IMR-90 (cell line): ENCODE results near the gene NT5M. TPM values are rescaled to one million over a fixed set of nuclear protein-coding genes. Genes with fewer than 3 reads are reported as not detected.

Experiments
- ATAC-seq: fragments of 200-7000 bp; cut with Tn5 transposase; 2 replicates; pipeline ENCODE4 v1.9.1; 2020; ENCODE audit warnings: low read depth, mild to moderate bottlenecking, moderate library complexity
- BruUV-seq: library from RNA; stranded (reverse); fragments of 400-500 nt; replicated peaks from 2 replicates; lab custom pipeline; 2021; lab: Mats Ljungman, UMichigan
- CTCF ChIA-PET: fragments of 300-600 bp; formaldehyde crosslinking; extraction: SDS; loops from one replicate; lab custom pipeline; 2021; ENCODE audit warnings: antibody characterized with exemption; lab: Yijun Ruan, JAX
- POLR2A ChIA-PET: fragments of 300-600 bp; sonication (Branson Sonifier 250); formaldehyde crosslinking; loops from one replicate; lab custom pipeline; 2022; ENCODE audit warnings: antibody characterized with exemption; ENCODE audit not compliant: unreplicated experiment; lab: Charles Lee
- DNase-seq: peaks from one replicate; pipeline ENCODE4 v3.0.0; 2013
- H2AFZ ChIP-seq: replicated peaks from 2 replicates; pipeline ENCODE3; 2013; ENCODE audit warnings: low read length, mild to moderate bottlenecking; ENCODE audit not compliant: poor library complexity
- H2AK5ac ChIP-seq: 2 replicates; pipeline ENCODE4 v1.6.1; 2013; ENCODE audit warnings: low read depth, low read length, inconsistent platforms
- H2AK9ac ChIP-seq: replicated peaks from 2 replicates; pipeline ENCODE3; 2013; ENCODE audit warnings: mild to moderate bottlenecking, low read depth, low read length, moderate library complexity; ENCODE audit not compliant: poor library complexity
- H2BK120ac ChIP-seq: 2 replicates; pipeline ENCODE4 v1.6.1; 2013; ENCODE audit warnings: low read depth, low read length, inconsistent platforms
- H2BK15ac ChIP-seq: 3 replicates; pipeline ENCODE4 v1.6.1; 2013; ENCODE audit warnings: low read depth, low read length, inconsistent platforms
- H2BK20ac ChIP-seq: 2 replicates; pipeline ENCODE4 v1.6.1; 2013; ENCODE audit warnings: low read depth, mild to moderate bottlenecking, inconsistent platforms, low read length, moderate library complexity
- H2BK5ac ChIP-seq: 2 replicates; pipeline ENCODE4 v1.6.1; 2013; ENCODE audit warnings: mild to moderate bottlenecking, low read depth, low read length, inconsistent platforms; ENCODE audit not compliant: poor library complexity, severe bottlenecking
- H3K14ac ChIP-seq: replicated peaks from 2 replicates; pipeline ENCODE4 v1.6.1; 2013; ENCODE audit warnings: low read depth, low read length, inconsistent platforms
- H3K18ac ChIP-seq: 2 replicates; pipeline ENCODE4 v1.6.1; 2013; ENCODE audit warnings: low read depth, low read length, control low read depth
- H3K23ac ChIP-seq: 2 replicates; pipeline ENCODE4 v1.6.1; 2013; ENCODE audit warnings: low read depth, low read length, inconsistent platforms
- H3K27ac ChIP-seq: 2 replicates; pipeline ENCODE4 v1.5.1; 2013; ENCODE audit warnings: mild to moderate bottlenecking, control low read depth, low read length; ENCODE audit not compliant: insufficient read depth
- H3K27me3 ChIP-seq: 2 replicates; pipeline ENCODE4 v1.6.1; 2013; ENCODE audit warnings: low read length; ENCODE audit not compliant: control insufficient read depth, insufficient read depth
- H3K36me3 ChIP-seq: 2 replicates; pipeline ENCODE4 v1.6.1; 2013; ENCODE audit warnings: low read length, mixed read lengths; ENCODE audit not compliant: control insufficient read depth, insufficient read depth
- H3K4ac ChIP-seq: 2 replicates; pipeline ENCODE4 v1.6.1; 2013; ENCODE audit warnings: low read depth, low read length, inconsistent platforms
- H3K4me1 ChIP-seq: 2 replicates; pipeline ENCODE4 v1.6.1; 2013; ENCODE audit warnings: low read length, mixed read lengths; ENCODE audit not compliant: control insufficient read depth, insufficient read depth
- H3K4me2 ChIP-seq: 2 replicates; pipeline ENCODE4 v1.6.1; 2013; ENCODE audit warnings: low read depth, mild to moderate bottlenecking, control low read depth, low read length, moderate library complexity
- H3K4me3 ChIP-seq: 2 replicates; pipeline ENCODE4 v1.5.1; 2013; ENCODE audit warnings: low read depth, mild to moderate bottlenecking, control low read depth, low read length, moderate library complexity; ENCODE audit not compliant: insufficient read depth
- H3K56ac ChIP-seq: 2 replicates; pipeline ENCODE4 v1.6.1; 2013; ENCODE audit warnings: low read length, inconsistent platforms; ENCODE audit not compliant: insufficient read depth; ENCODE audit errors: extremely low read depth
- H3K79me1 ChIP-seq, 2 experiments: 2 replicates each; pipeline ENCODE4 v1.6.1; 2013; ENCODE audit warnings: low read length in 2 of 2, inconsistent platforms in 1 of 2, low read depth in 1 of 2
- H3K9ac ChIP-seq: 2 replicates; pipeline ENCODE4 v1.6.1; 2013; ENCODE audit warnings: low read depth, low read length, control low read depth
- H3K9me1 ChIP-seq: 2 replicates; pipeline ENCODE4 v1.6.1; 2013; ENCODE audit warnings: low read length, inconsistent platforms; ENCODE audit not compliant: insufficient read depth
- H3K9me3 ChIP-seq: 2 replicates; pipeline ENCODE4 v1.6.1; 2013; ENCODE audit warnings: low read length; ENCODE audit not compliant: control insufficient read depth, insufficient read depth
- H4K20me1 ChIP-seq: 2 replicates; pipeline ENCODE4 v1.6.1; 2013; ENCODE audit warnings: low read length, inconsistent platforms; ENCODE audit not compliant: insufficient read depth
- H4K5ac ChIP-seq: 2 replicates; pipeline ENCODE4 v1.6.1; 2013; ENCODE audit warnings: mild to moderate bottlenecking, low read depth, low read length, control low read depth
- H4K8ac ChIP-seq, 2 experiments: 2 replicates each; pipeline ENCODE4 v1.6.1; 2013; ENCODE audit warnings: low read depth in 2 of 2, low read length in 2 of 2, control low read depth in 1 of 2, inconsistent platforms in 1 of 2
- H4K91ac ChIP-seq: 2 replicates; pipeline ENCODE4 v1.6.1; 2013; ENCODE audit warnings: low read depth, low read length, inconsistent platforms; ENCODE audit not compliant: insufficient read depth
- CEBPB ChIP-seq: IDR thresholded peaks from 2 replicates; pipeline ENCODE4 v1.6.1; 2012; ENCODE audit warnings: low read depth, low read length, improper control_type of control experiment
- RCOR1 ChIP-seq: IDR thresholded peaks from 2 replicates; pipeline ENCODE4 v1.6.1; 2012; ENCODE audit warnings: mild to moderate bottlenecking, low read length, improper control_type of control experiment; ENCODE audit not compliant: insufficient replicate concordance
- WGBS, 2 experiments: methylation state at CpG; one replicate each; pipeline versions ENCODE4 v1.1.5 to v1.1.7; 2013; ENCODE audit warnings: missing lambda C conversion rate in 2 of 2; ENCODE audit not compliant: insufficient read length in 1 of 2; ENCODE audit errors: extremely low coverage in 2 of 2; 5-methylcytosine and 5-hydroxymethylcytosine counted together
- dilution Hi-C: fragments of 300-500 bp; cut with HindIII; formaldehyde crosslinking; loops from one replicate; pipeline ENCODE4 v1.14.3; 2018; ENCODE audit warnings: low sequenced_read_pairs; ENCODE audit not compliant: unreplicated experiment
- in situ Hi-C: fragments of 300-500 bp; cut with MboI; formaldehyde crosslinking; loops from 3 replicates; pipeline ENCODE4 v1.14.3; 2019; ENCODE audit warnings: low sequenced_read_pairs, inconsistent platforms, mixed read lengths
- intact Hi-C: fragments of 100-400 bp; cut with micrococcal nuclease; formaldehyde crosslinking; loops from 2 replicates; pipeline ENCODE4 v1.10.0; 2022
- polyA plus RNA-seq, 3 experiments: library from polyadenylated mRNA; depleted of rRNA; stranded (reverse); fragments of >200 nt; gene quantifications; 2 replicates each; pipeline ENCODE4 v1.2.3, GENCODE V29; 2012; ENCODE audit warnings: low replicate concordance in 1 of 3
- total RNA-seq: library from RNA; depleted of rRNA; stranded (reverse); fragments of >200 nt; gene quantifications from 2 replicates; pipeline ENCODE4 v1.2.3, GENCODE V29; 2012

NT5M gene
- total and polyA plus RNA-seq, 2 of the 4 experiments (the other 2 are of a cell fraction), result 0.18 to 0.32 TPM

GRCh38 chr17:17348872-17349723, 45.9 kb downstream of the NT5M start:
- H3K4ac ChIP-seq, result no peak overlapping the region
- no peak for DNase-seq
- POLR2A ChIA-PET, result interaction anchor here (0.5 kb wide), 1 partner anchor 354 kb away, joined by 3 read pairs; no protein-coding TSS in a partner anchor

More at GRCh38 chr17:17348872-17349723, 45.9 kb downstream of the NT5M start:
- CTCF ChIA-PET, result no interaction called here
- H3K4me3 ChIP-seq, result no peak overlapping the region
- H3K36me3 ChIP-seq, result no peaks in the 10 kb centered on the region
- no peak overlapping the region for H4K8ac ChIP-seq
- no peak overlapping the region for H3K56ac ChIP-seq
- no peaks in the 10 kb centered on the region for H3K9me3 ChIP-seq
- no peak overlapping the region for H2BK5ac ChIP-seq
- no peak overlapping the region for H4K91ac ChIP-seq
- H2AFZ ChIP-seq, result no peak overlapping the region
- in situ Hi-C loops, result no loop called here
- WGBS, 2 experiments, result 70% methylated on average over 2 of the region's 11 CpGs; no CpG with 5 or more reads in 1 of the 2 experiments
- H2AK5ac ChIP-seq, result no peak overlapping the region
- ATAC-seq, result no peak
- H2BK120ac ChIP-seq, result no peak overlapping the region
- BruUV-seq, result no TSS peak
- H3K23ac ChIP-seq, result no peak overlapping the region
- intact Hi-C loops, result no loop called here
- H2BK20ac ChIP-seq, result no peak overlapping the region
- H3K27me3 ChIP-seq, result peaks cover 8% of the 10 kb centered on the region; the same call in 1 of the 2 replicates
- no peak overlapping the region for H3K4me2 ChIP-seq
- H2BK15ac ChIP-seq, result no peak overlapping the region
- no peak overlapping the region for H3K9ac ChIP-seq
- dilution Hi-C loops, result no loop called here
- H3K14ac ChIP-seq, result no peak overlapping the region
- H3K18ac ChIP-seq, result no peak overlapping the region
- H2AK9ac ChIP-seq, result peak overlapping the region; percentile 16
- TF ChIP-seq CEBPB (peak; percentile 90), RCOR1 (no peak)
- no peaks in the 10 kb centered on the region for H4K20me1 ChIP-seq
- no peak overlapping the region for H4K5ac ChIP-seq
- no peaks in the 10 kb centered on the region for H3K79me1 ChIP-seq
- H3K27ac ChIP-seq, result no peak overlapping the region
- H3K4me1 ChIP-seq, result peaks cover 4% of the 10 kb centered on the region
- no peaks in the 10 kb centered on the region for H3K9me1 ChIP-seq
